Measurements from ENCODE around the gene ZNF888.
"Not testable (repeated sequence)": the region's sequence is repeated elsewhere in the genome, so short reads cannot be mapped to it uniquely, and the experiment has no call there.

The ZNF888 gene

DNA sequence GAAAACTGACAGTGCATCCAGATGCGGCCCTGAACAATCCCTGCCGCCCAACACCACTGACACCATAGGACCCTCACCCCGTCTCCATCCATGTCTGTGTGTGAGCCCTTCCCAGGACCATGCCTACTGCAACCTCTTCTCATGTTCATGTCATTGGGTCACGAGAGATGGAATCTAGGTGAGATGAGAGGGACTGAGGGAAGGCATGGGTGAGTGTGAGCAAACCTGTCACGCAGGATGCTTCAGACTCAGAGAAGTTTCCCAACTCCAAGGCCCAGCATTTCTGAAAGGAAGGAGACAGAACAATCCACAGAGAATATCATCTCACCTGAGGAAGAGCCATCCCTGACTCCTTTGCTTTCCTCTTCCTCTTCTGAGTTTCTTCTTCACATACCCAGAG, 5.7 kb downstream of the ZNF888 start:
- H3K4me1 Mint-ChIP-seq (ENCODE audit: low read depth): peaks cover 13% of the 10 kb centered on the region
- peaks cover 63% of the 10 kb centered on the region for H3K36me3 Mint-ChIP-seq (ENCODE audit: low read depth)
- peaks cover 18% of the 10 kb centered on the region for H3K9me3 Mint-ChIP-seq
- H3K27me3 Mint-ChIP-seq: no peaks in the 10 kb centered on the region
- no peak overlapping the region for H3K4me3 Mint-ChIP-seq
- no peak overlapping the region for H3K27ac Mint-ChIP-seq

DNA sequence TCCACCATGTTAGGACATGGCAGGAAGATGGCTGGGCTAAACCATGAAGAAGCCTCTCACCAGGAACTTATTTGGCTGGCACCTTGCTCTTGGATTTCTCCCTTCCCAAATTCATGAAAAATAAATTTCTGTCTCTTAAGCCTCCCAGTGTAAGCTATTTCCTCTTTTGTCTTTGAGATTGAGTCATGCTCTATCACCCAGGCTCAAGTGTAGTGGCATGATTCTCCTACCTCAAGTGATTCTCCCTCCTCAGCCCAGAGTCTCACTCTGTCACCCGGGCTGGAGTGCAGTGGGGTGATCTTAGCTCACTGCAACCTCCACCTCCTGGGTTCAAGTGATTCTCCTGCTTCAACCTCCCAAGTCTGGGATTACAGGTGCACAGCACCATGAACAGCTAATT, 12.6 kb downstream of the ZNF888 start:
- H3K9me3 Mint-ChIP-seq: peaks cover 37% of the 10 kb centered on the region
- H3K4me3 Mint-ChIP-seq: no peak overlapping the region
- H3K27ac Mint-ChIP-seq: no peak overlapping the region
- no peaks in the 10 kb centered on the region for H3K27me3 Mint-ChIP-seq
- H3K36me3 Mint-ChIP-seq (ENCODE audit: low read depth): peaks cover 81% of the 10 kb centered on the region
- no peaks in the 10 kb centered on the region for H3K4me1 Mint-ChIP-seq (ENCODE audit: low read depth)

DNA sequence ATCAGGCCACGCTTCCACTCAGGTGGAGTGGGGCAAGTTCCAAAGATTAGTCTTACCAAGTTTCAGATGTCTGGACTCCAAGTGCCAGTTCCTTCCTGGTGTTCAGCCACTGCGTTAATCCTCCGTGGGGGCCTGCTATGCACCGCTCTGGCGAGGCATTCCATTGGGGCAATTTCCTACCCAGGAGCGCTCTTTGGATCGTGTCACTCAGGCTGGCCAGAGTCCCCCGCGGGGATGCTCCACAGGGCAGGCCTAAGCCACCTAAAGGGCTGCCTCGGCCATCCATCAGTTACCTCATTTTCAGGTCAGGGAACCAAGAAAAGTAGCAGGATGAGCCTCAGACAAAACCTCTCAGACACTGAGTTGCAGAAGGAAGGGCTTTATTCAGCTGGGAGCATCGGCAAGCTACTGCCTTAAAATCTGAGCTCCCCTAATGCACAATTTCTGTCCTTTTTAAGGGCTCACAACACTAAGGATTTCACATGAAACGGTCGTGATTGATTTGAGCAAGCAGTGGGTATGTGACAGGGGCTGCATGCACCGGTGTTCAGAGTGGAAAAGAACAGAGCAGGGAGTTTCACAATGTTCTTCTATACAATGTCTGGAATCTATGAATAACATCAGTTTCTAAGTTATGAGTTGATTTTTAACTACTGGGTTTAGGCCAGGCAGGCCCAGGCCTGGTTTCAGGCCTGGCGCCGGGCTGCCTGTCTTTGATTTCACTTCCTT, 19.0 kb downstream of the ZNF888 start:
- H3K4me3 Mint-ChIP-seq; H3K4me1 Mint-ChIP-seq (ENCODE audit: low read depth); H3K27me3 Mint-ChIP-seq; H3K27ac Mint-ChIP-seq: not testable (repeated sequence)
- Mint-ChIP-seq H3K9me3 (peaks cover 30% of the 10 kb centered on the region), H3K36me3 (ENCODE audit: low read depth) (peaks cover 44% of the 10 kb centered on the region)

DNA sequence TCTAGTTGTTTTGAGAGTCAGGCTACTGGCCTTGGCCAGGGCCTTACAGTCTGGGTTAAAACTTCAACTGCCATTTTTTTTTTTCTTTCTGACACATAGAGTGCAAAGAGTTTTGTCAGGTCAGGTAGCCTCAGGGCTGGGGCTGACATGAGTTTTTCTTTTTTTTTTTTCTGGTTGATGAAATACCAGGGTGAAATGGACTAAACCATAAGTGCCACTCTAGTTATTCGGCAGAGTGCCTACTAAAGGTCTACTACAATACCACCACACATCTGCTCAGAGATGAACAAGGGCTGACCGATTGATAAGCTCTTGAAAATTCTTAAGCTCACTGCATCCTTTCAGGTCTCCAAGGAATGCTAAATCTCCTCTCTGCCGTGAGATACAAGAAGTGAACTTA, 21.4 kb downstream of the ZNF888 start:
- H3K27me3 Mint-ChIP-seq: no peaks in the 10 kb centered on the region
- peaks cover 24% of the 10 kb centered on the region for H3K9me3 Mint-ChIP-seq
- H3K27ac Mint-ChIP-seq: no peak overlapping the region
- no peak overlapping the region for H3K4me3 Mint-ChIP-seq
- H3K4me1 Mint-ChIP-seq (ENCODE audit: low read depth): peaks cover 7% of the 10 kb centered on the region
- H3K36me3 Mint-ChIP-seq (ENCODE audit: low read depth): peaks cover 35% of the 10 kb centered on the region

DNA sequence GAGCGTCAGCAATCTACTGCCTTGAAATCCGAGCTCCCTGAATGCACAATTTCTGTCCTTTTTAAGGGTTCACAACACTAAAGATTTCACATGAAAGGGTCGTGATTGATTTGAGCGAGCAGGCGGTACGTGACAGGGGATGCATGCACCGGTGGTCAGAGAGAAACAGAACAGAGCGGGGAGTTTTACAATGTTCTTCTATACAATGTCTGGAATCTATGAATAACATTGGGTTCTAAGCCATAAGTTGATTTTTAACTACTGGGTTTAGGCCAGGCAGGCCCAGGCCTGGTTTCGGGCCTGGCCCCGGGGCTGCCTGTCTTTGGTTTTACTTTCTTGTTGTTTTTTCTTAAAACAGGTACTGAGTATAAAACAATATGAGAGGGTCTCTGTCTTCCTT, 24.6 kb downstream of the ZNF888 start:
- peaks cover 13% of the 10 kb centered on the region for H3K36me3 Mint-ChIP-seq (ENCODE audit: low read depth)
- peak overlapping the region; percentile 40 for H3K27ac Mint-ChIP-seq
- H3K4me3 Mint-ChIP-seq, H3K27me3 Mint-ChIP-seq: not testable (repeated sequence)
- H3K4me1 Mint-ChIP-seq (ENCODE audit: low read depth): peaks cover 12% of the 10 kb centered on the region
- H3K9me3 Mint-ChIP-seq: peaks cover 12% of the 10 kb centered on the region

DNA sequence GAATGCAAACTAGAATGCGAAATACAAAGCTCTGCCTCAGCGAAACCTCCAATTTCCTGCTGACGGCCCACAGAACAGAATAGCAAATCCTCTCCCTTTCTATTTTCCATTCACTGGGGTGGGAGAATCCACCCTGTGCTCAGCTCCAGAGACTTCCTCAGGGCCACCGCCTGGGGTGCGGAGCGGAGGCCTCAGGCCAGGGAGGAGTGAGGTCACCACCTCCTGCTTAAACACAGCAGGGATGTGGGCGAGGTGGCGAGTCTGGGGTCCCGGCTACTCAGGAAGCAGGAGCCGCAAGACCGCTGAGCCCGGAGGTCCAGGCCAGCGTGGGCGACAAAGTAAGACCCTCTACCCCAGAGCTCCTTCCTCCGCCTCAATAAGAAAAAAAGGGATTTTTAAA, 25.1 kb downstream of the ZNF888 start:
- Mint-ChIP-seq H3K4me3 (peak overlapping the region; percentile 85), H3K27ac (no peak overlapping the region)

DNA sequence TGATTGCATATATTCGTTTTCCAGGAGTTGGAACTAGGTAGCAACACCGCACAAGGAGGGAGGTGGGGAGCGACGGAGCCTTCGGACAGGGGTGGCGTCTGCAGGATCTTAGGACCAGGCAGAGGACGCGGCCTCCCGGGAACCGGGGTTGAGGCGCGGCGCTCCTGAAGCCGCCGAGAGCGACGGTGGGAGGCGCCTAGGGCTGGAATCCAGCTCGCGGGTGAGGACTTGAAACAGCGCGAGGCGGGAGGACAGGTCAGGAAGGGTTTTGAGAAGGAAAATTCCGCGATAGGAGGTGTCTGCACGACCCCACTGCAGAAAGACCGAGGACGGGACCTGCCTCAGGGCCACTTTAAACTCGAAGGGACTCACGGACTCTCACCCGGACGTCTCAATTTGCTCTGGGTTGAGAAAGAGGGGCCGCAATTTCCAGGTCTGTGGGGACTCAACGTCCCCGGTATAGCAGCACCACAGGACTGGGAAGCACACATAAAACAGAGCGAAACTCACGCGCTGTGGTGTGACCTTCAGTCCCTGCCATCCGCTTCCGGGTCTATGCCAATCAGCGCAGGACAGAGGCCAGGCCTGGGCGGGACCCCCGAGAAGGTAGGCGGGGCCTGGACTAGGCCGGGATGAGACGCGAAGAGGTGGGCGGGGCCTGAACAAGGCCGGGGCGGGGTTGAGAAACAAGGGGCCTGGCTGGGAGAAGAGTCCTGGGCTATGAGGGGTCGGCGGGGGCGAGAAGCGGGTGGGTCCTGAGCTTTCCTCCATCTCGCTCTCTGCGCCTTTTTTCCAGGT, 25.9 kb downstream of the ZNF888 start, which contains the start of gene ZNF320:
Gene ZNF320, minus strand, starts transcription at position 498 of the 798 bp plus-strand sequence. CDS start 7,380 bp downstream, outside the sequence.
- H3K4me3 Mint-ChIP-seq: peak within 1 kb of the TSS; percentile 85
- H3K27me3 Mint-ChIP-seq: no peaks in the 10 kb centered on the region
- H3K9me3 Mint-ChIP-seq: peaks cover 19% of the 10 kb centered on the region
- peaks cover 24% of the 10 kb centered on the region for H3K36me3 Mint-ChIP-seq (ENCODE audit: low read depth)
- peaks cover 15% of the 10 kb centered on the region for H3K4me1 Mint-ChIP-seq (ENCODE audit: low read depth)
- peak within 1 kb of the TSS; percentile 87 for H3K27ac Mint-ChIP-seq

More for the DNA sequence above, 25.1 kb downstream of the ZNF888 start:
- H3K4me1 Mint-ChIP-seq (ENCODE audit: low read depth): peaks cover 12% of the 10 kb centered on the region
- H3K9me3 Mint-ChIP-seq: peaks cover 13% of the 10 kb centered on the region
- H3K36me3 Mint-ChIP-seq (ENCODE audit: low read depth): peaks cover 17% of the 10 kb centered on the region
- no peaks in the 10 kb centered on the region for H3K27me3 Mint-ChIP-seq

DNA sequence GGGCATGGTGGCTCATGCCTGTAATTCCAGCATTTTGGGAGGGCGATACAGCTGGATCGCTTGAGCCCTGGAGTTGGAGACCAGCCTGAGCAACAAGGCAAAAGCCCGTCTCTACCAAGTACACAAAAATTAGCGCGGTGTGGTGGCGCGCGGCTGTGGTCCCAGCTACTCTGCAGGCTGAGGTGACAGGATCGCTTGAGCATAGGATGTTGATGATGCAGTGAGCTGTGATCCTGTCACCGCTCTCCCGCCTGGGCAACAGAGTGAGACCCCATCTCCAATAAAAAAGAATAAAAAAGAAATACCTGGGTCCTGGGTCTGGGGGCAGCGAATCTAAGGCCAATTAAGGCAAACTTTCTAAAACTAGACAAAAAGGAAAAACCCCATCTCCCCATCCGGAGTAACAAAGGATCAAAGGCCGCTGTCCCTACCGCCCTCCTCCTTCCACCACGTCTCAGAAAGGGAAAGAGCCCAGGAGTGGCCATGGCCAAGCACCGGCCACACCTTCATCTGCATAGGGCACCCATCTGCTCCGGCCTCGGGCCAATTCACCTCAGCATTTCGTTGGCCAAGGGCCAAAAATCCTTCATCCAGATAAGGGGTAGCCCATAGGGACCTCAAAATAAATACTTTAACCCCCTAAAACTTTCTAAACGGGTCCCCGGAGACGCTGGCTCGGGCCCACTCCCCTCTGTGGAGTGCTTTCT, 26.6 kb downstream of the ZNF888 start:
- H3K4me3 Mint-ChIP-seq: peak overlapping the region; percentile 85
- peaks cover 32% of the 10 kb centered on the region for H3K36me3 Mint-ChIP-seq (ENCODE audit: low read depth)
- no peaks in the 10 kb centered on the region for H3K27me3 Mint-ChIP-seq
- H3K9me3 Mint-ChIP-seq: peaks cover 19% of the 10 kb centered on the region
- H3K27ac Mint-ChIP-seq: peak overlapping the region; percentile 87
- peaks cover 15% of the 10 kb centered on the region for H3K4me1 Mint-ChIP-seq (ENCODE audit: low read depth)

DNA sequence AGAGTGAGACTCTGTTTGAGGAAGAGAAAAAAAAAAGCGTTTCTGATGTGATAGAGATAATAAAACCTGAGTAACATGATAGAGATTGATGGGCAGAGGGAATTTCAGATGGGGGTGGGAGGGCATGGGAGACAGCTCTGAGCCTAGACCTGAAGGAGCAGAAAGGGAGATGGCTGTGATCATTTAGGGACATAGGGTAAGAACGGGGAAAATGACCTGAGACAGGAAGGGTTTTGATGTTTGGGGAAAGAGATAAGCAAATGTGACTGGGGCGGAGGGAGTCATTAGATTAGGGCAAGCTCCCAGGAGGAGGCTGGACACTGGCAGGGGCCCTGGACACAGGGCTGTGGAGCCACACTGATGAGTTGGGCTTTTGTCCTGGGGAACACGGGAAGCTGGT, 31.9 kb downstream of the ZNF888 start:
- H3K27ac Mint-ChIP-seq: no peak overlapping the region
- H3K36me3 Mint-ChIP-seq (ENCODE audit: low read depth): peaks cover 70% of the 10 kb centered on the region

DNA sequence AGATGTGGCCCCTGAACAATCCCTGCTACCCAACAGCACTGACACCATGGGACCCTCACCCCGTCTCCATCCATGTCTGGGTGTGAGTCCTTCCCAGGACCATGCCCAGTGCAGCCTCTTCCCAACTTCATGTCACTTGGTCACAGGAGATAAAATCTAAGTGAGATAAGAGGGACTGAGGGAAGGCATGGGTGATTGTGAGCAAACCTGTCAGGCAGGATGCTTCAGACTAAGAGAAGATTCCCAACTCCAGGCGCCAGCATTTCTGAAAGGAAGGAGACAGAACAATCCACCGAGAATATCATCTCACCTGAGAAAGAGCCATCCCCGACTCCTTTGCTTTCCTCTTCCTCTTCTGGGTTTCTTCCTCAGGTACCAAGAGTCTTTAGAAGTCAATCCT, 33.3 kb downstream of the ZNF888 start:
- Mint-ChIP-seq H3K27ac (no peak overlapping the region), H3K27me3 (no peaks in the 10 kb centered on the region), H3K9me3 (peaks cover 38% of the 10 kb centered on the region), H3K4me3 (no peak overlapping the region), H3K36me3 (ENCODE audit: low read depth) (peaks cover 79% of the 10 kb centered on the region), H3K4me1 (ENCODE audit: low read depth) (peaks cover 4% of the 10 kb centered on the region)

More for the DNA sequence above, 31.9 kb downstream of the ZNF888 start:
- Mint-ChIP-seq H3K9me3 (peaks cover 36% of the 10 kb centered on the region), H3K27me3 (no peaks in the 10 kb centered on the region), H3K4me3 (no peak overlapping the region), H3K4me1 (ENCODE audit: low read depth) (peaks cover 4% of the 10 kb centered on the region)

DNA sequence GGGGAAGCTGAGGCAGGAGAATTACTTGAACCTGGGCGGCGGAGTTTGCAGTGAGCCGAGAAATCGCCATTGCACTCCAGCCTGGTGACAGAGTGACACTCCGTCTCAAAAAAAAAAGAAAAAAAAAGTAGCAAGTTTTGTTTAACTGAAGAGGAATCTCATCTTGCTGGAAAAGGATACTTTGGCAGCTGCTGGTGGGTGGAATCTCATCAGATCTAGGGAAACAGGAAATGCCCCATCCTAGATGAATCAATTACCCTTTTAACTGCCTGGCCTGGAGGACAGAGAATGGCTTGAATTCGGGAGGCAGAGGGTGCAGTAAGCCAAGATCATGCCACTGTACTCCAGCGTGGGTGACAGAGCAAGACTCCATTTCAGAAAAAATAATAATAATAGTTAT, 34.2 kb downstream of the ZNF888 start:
- H3K4me1 Mint-ChIP-seq (ENCODE audit: low read depth): peaks cover 4% of the 10 kb centered on the region
- H3K4me3 Mint-ChIP-seq: no peak overlapping the region
- no peaks in the 10 kb centered on the region for H3K27me3 Mint-ChIP-seq
- H3K27ac Mint-ChIP-seq: no peak overlapping the region
- H3K36me3 Mint-ChIP-seq (ENCODE audit: low read depth): peaks cover 87% of the 10 kb centered on the region
- H3K9me3 Mint-ChIP-seq: peaks cover 40% of the 10 kb centered on the region

DNA sequence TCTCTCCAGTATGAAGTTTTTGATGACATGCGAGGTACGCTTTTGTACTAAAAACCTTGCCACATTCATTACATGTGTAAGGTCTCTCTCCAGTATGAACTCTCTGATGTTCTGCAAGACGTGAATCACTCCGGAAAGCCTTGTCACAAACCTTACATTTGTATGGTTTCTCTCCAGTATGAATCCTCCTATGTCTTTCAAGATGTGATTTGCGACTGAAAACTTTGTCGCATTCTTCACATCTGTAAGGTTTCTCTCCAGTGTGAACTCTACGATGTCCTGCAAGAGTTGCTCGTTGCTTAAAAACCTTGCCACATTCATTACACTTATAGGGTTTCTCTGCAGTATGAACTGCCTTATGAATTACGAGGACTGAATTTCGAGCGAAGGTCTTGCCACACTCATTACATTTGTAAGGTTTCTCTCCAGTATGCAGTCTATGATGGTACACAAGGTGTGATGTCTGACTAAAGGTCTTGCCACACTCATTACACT, 42.3 kb downstream of the ZNF888 start:
- no peak overlapping the region for H3K4me3 Mint-ChIP-seq
- H3K9me3 Mint-ChIP-seq: peaks cover 53% of the 10 kb centered on the region
- no peaks in the 10 kb centered on the region for H3K27me3 Mint-ChIP-seq
- no peak overlapping the region for H3K27ac Mint-ChIP-seq
- H3K4me1 Mint-ChIP-seq (ENCODE audit: low read depth): no peaks in the 10 kb centered on the region
- peaks cover 85% of the 10 kb centered on the region for H3K36me3 Mint-ChIP-seq (ENCODE audit: low read depth)

DNA sequence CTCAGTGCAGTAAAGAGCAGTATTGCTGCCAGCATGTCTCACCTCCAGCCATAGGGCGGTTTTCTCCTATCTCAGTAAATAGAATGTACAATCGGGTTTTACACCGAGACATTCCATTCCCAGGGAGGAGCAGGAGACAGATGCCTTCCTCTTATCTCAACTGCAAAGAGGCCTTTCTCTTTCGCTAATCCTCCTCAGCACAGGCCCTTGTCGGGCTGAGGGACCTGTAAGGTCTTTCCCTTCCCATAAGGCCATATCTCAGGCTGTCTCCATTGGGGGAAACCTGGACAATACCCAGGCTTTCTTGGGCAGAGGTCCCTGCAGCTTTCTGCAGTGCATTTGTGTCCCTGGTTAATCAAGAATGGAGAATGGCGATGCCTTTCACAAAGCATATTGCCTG, 50.2 kb downstream of the ZNF888 start:
- not testable (repeated sequence) for H3K4me3 Mint-ChIP-seq; H3K4me1 Mint-ChIP-seq (ENCODE audit: low read depth); H3K27ac Mint-ChIP-seq; H3K27me3 Mint-ChIP-seq
- Mint-ChIP-seq H3K9me3 (peaks cover 53% of the 10 kb centered on the region), H3K36me3 (ENCODE audit: low read depth) (peaks cover 45% of the 10 kb centered on the region)

DNA sequence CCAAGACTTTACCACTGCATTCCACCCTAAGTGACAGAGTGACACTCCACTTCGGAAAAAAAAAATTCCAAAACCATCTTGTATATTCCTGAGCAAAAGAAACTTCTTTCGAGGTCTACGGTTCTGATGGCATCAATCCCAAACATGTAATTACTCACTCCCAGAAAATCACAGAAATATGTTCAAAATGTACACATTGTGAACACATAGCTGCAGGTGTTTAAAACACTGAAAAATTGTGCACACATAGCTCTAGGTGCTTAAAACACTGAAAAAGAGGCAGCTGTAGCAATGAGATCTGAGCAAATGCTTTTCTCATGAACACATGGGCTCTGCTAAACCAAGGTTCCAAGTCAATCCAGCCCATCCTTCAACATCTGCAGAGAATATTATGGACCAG, 51.8 kb downstream of the ZNF888 start:
- H3K4me1 Mint-ChIP-seq (ENCODE audit: low read depth): no peaks in the 10 kb centered on the region
- H3K4me3 Mint-ChIP-seq: no peak overlapping the region
- no peaks in the 10 kb centered on the region for H3K27me3 Mint-ChIP-seq
- H3K36me3 Mint-ChIP-seq (ENCODE audit: low read depth): peaks cover 39% of the 10 kb centered on the region
- peaks cover 49% of the 10 kb centered on the region for H3K9me3 Mint-ChIP-seq
- H3K27ac Mint-ChIP-seq: no peak overlapping the region

DNA sequence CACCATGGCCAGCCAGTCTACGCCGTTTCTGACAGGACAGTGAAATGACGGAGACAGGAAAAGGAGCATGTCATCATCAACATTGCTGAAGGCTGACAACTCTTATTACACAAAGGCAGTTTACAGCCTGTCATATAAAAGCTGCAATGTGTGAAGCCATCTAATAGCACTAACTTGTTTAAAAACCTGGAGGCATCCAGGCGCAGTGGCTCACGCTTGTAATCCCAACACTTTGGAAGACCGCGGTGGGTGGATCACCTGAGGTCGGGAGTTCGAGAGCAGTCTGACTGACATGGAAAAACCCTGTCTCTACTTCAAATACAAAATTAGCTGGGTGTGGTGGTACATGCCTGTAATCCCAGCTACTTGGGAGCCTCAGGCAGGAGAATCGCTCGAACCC, 55.2 kb downstream of the ZNF888 start:
- H3K27ac Mint-ChIP-seq; H3K4me3 Mint-ChIP-seq; H3K27me3 Mint-ChIP-seq; H3K4me1 Mint-ChIP-seq (ENCODE audit: low read depth): not testable (repeated sequence)
- peaks cover 32% of the 10 kb centered on the region for H3K9me3 Mint-ChIP-seq
- peaks cover 30% of the 10 kb centered on the region for H3K36me3 Mint-ChIP-seq (ENCODE audit: low read depth)

Measured in stimulated activated naive CD8-positive, alpha-beta T cell treated with anti-CD3 and anti-CD28 coated beads, Interleukin-15, Interleukin-2, amounts not matched to agents 100 ng/mL and 50 ng/mL, for 24 hours (primary cell).